Glomerular visceral epithelial cell (primary cell): ENCODE measurements around the gene GAS6.
"Not testable (repeated sequence)": the region's sequence is repeated elsewhere in the genome, so short reads cannot be mapped to it uniquely, and the experiment has no call there.

Experiments used
- DNase-seq: peaks from one replicate; pipeline ENCODE4 v3.0.0-alpha.2; 2016; ENCODE audit errors: extremely low spot score

Gene GAS6

DNA sequence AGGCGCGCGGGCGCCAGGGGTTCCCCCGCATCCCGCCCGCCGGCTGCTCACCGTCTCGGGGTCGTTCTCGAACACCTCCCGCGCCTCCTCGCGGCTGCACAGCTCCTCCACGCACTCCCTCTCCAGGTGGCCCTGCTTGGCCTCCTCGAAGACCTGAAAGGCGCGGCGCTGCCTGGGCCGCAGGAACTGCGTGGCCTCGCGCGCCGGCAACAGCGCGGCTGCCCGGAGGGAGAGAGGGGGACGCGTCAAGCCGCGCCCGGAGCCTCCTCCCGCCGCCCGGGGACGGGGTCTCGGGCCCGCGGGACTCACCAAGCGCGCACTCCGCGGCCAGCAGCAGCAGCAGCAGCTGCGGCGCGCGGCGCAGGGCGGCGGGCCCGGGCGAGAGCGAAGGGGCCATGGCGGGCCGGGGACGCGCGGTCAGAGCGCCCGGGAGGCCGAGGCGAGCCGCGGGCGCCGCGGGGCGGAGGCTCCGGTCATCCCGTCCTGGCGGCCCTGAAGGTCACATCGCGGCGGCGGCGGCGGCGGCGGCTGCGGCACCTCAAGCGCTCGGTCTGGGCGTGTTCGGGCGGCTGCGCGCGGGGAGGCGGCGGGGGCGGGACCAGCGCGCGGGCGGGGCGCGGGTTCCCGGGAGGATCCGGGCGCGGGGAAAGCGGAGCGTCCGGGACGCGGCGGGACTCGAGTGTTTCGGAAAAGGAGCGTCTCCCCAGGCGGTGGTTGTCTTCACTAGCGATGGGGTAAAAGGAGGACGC lies at the start of gene GAS6:
TSS of gene GAS6 (minus strand) at position 553 of the 749 bp plus-strand sequence. CDS start at position 397, 156 bp downstream.
- DNase-seq, result peak; percentile 54

DNA sequence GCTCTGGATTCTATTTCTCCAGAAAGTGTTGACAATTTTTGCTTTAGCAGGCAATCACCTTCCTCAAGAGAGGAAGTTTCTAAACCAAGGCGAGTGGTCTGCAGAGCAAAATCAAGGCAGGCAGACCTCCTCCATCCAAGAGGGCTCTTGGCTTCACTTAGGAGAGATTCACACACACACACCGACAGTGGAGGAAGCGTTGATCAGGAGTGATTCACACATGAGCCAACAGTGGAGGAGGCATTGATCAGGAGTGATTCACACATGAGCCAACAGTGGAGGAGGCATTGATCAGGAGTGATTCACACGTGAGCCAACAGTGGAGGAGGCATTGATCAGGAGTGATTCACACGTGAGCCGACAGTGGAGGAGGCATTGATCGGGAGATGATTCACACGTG lies 49.5 kb upstream of the GAS6 start:
- DNase-seq, result not testable (repeated sequence)

DNA sequence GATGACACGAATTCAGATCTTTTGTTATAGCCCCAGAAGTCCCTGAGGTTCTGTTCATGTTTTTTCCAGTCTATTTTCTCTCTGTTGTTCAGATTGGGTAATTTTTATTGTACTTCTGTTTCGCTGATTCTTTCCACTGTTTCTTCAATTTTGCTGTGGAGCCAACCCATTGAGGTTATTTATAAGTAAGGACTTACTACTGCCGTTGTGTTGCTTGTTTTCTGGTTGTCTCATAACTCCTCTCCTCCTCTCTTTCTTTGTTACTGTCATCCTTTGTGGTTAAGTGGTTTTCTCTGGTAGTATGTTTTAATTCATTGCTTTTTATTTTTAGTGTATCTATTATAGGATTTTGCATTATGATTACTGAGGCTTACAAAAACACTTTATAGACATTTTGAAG lies 48.7 kb upstream of the GAS6 start:
- DNase-seq, result no peak

DNA sequence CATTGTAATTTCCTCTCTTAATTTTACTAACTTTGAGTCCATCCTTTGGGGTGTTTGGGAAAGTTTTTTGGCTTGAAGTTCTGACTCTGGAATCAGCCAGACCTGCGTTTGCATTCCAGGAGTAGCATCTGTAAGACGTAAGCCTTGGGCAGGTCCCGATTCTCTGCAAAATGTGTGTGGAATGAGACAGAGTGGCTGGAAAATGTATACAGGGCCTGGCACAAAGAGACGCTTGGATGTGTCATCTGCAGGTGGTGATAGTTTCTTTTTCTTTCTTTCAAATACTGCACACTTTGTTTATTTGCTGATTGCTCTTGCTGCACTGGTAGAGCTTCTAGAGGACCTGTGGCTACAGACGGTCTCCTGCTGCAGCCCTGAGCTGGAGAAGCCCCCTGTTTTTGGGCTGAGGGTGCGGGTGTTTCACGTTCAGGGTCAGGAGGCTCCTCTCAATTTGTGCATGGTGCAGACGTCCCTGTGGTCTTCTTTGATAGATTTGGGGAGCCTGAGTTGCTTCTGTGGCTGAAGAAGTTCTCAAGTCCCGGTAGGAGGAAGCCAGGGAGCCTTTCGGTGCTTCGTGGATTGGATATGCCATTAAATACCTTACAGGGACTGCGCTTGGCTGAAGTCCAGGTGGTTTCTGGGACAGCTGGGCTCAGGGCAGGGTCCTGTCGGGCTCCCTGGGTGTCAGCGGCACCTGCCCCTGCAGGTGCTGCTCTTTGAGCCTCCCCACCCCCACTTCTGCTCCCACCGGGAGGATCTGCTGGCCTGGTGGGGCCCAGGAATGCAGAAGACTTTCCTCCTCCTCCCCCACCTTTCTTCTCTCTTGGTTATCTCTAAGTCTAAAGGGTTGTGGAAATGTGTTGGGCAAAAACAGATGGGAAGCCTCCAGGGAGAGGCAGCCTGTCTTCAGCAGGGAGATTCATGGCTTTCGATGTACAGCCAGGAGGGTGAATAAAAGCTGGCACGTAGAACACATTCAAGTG lies 44.0 kb upstream of the GAS6 start:
- DNase-seq, result peak; percentile 45

DNA sequence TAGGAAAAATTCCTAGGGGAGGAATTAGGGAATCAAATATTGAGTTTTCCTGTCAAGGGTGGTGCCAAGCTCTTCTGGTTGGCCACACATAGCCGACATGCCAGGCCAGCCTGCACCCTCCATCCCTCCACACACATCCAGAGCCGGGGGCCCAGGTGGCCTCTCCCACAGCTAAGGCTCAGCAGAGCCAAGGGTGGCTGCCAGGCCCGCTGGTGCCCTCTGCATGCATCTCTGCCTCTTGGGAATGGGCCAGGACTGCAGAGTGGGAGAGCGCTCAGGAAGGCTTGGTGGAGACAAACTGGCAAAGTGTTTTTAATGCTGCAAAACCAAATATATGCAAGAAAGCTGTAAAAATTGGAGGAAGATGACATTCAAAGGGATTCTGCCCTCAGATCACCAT lies 42.7 kb upstream of the GAS6 start:
- peak; percentile 65 for DNase-seq

DNA sequence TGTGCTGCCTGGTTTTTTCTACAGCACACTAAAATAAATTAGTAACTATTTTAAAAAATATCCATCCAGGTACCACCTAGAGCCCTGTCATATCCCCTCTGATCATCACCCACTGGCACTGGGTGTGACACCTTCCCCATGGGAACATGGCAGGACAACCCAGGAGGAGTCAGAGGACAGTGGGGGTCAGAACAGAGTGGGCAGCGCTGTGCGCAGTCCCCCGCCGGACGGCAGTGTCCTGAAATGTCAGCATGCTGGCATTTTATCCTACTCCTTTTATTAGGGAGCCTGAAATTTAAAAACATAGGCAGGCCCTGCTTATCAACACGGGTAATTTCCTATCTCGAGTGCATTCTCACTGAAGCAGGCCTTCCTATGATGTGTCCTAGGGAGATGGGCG lies 42.1 kb upstream of the GAS6 start:
- DNase-seq, result no peak

DNA sequence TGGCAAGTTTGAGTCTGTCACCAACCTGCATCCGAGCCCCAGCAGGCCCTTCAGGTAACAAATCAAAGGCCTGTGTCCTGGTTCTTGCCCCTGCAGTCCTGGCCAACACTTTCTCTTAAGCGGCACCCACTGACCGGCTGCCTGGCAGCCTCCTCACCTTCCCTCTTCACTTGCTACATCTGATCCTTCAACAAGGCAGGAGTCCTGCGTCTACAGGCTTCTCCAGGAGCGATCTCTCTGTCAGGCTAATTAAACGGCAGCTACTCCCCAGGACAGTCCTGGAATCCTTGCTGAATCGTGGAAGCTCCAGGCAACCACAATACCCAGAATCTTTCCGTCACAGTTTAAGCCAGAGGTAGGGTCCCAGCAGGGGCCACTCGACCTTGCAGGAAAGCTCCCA lies 41.1 kb upstream of the GAS6 start:
- no peak for DNase-seq

DNA sequence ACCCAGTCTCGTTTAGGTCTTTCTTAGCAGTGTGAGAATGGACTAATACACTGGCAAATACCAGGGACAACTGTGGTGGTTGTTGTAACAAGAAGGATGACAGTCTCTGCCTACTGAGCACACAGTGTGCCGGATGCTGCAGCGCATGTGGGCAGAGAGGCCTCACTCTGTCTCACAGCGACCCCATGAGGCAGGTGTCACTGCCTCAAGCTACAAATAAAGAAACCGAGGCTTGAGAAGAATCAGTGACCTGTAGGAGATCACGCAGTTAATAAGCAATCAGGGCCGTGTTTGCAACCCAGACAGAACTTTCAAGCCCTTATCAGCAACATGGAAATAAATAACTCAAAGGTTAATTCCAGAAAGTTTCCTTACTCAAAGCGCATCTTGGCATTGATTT lies 40.5 kb upstream of the GAS6 start:
- DNase-seq, result peak; percentile 25

DNA sequence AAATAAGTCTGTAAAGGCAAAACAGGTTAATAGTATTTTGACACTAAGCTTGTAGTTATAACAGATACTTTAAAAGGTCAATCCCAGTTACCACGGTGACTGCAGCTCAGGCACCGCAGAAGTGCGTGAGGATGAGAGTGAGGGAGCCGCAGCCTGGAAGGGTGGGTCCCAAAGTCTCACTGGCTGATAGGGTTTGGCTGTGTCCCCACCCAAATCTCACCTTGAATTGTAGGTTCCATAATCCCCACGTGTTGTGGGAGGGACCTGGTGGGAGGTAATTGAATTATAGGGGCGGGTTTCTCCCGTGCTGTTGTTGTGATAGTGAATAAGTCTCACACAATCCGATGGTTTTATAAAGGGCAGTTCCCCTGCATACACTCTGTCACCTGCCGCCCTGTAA lies 40.0 kb upstream of the GAS6 start:
- no peak for DNase-seq

DNA sequence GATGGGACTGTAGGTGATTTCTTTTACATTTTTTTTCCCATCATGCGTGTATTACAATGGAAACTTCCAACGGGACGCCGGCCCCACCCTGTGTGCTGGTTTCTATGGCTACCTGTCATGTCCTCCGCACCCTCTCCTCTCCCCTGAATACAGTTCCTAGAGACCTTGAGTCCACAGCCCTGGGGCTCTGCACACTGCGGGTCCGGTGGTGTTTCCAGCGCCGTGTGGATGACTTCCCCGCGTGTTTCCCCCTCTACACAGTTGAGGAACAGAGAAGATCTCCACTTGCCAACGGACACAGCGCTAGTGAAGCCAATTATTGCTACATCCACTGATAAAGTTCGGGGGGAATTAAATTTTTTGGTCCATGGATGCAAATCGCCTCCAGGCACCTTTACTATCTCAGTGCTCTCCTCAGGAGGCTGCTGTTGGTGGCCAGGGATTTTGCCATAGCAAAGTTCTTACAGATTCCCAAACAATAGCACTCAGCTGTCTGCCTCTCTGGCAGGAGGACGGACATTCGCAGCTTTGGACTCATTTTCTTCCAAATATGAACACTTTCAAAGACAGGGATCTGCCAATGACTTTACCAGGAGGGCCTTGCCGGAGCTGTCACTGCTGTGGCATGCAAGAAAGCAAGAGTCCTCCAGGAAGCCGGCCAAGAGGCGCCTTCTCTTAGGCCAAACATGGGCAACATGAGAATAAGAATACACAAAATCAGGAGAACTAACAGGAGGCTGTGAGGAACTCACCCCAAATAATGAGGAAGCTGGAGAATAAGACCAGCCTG lies 39.3 kb upstream of the GAS6 start:
- DNase-seq, result no peak

DNA sequence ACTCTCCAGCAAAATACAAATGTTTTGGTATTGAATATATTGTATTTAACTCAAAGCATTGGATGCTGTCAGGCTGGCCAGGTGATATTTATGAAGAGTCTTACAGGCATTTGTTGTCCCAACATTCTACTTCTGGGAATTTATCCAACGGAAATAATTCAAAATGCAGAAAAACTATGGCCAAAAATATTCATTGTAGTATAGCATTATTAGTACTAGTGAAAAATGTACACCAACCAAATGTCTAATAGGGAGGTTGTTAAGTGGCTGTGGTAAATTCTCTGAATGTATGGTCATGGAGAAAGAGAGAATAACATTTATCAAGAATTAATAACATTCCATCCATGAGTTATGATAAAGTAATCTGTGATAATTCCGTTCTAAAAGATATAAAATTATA lies 38.6 kb upstream of the GAS6 start:
- DNase-seq, result no peak

DNA sequence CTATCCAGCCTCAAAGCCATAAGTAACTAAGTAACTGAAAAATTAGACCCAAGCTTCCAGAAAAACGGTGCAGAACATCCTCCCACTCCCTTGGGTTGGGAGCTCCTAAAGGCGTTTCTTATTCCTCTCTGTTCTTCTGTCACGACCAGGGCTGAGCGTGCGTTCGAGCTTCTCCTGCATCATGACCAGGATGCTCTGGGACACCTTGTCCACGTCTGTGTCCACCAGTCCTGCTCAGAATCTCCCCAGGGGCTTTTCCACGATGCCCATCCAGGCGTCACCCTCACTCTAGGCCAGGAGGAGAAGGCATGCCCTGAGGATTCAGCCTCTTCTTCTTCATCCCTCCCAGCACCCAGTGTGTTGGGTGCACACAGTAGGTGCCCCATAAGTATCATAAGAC lies 37.8 kb upstream of the GAS6 start:
- DNase-seq, result no peak

DNA sequence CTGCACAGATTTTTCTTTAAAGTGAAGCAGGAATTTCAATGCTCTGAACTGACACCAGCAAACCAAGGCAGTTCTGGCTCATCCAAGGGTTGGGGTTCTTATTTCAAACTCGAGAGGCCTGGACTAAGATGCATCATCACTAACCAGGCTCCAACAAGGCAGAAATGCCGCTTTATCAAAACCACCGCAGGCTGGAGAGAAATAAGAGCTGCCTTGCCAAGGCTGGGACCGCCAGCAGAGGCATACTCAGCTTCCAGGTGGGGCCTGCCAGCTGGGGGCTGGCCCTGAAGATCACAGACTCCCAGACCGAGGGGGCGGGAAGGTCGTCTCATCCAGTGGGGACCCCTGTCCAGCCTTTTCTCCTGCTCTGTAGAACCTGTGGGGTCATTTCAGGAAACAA lies 37.4 kb upstream of the GAS6 start:
- DNase-seq, result no peak

DNA sequence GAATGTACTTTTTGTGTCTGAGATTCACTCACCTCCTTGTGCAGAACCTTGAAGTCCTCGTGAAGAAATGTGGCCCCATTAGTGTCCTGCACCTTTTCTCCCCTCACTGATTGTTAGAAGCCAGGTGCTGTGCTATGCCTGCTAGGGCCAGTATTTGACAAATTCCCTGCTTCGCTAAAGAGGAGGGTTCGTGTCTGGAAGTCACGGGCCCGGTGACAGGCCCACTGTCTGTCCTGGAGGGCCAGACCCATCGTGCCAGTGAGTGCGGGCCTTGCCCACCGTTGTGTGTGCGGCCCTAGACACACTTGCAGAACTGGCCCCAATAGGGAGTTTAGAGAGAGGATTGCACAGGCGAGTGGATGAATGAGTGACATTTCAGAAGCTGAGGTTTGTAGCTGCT lies 36.8 kb upstream of the GAS6 start:
- no peak for DNase-seq

DNA sequence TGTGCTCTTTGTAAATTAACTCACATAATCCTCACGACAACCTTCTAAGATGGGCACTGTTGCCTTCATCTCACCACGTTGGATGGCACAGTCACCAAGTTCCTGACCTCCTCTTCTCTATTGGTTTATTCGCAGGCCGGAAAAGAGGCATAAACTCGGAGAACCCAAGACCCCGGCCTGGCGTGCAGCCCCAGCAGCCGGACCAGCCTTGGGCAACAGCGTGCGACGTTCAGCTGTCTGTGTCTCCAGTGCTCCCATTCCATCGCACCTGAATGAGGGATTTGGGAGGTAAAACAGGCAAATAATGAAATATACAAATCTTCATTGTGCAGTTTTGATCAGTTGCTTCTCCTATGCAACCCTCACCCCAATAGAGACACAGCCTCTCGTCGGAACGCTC lies 34.5 kb upstream of the GAS6 start:
- DNase-seq, result no peak

DNA sequence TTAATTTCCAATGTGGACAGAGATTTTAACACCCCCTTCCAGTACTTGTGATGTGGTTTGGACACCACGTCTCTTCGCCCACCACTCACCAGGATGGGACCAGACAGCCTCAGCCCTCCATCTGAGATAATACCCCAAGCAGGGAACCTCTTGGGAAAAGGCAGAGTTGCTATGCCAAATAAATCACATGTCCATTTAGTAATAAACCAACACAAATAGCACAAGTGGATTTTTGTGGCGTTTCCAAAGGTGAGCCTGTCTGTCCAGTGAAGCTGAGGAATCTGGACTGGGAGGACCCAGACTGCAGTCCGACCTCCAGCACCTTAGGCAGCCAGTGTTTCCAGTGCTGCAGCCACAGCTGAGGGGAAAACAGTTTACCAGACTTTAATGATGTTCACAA lies 34.1 kb upstream of the GAS6 start:
- peak; percentile 61 for DNase-seq

DNA sequence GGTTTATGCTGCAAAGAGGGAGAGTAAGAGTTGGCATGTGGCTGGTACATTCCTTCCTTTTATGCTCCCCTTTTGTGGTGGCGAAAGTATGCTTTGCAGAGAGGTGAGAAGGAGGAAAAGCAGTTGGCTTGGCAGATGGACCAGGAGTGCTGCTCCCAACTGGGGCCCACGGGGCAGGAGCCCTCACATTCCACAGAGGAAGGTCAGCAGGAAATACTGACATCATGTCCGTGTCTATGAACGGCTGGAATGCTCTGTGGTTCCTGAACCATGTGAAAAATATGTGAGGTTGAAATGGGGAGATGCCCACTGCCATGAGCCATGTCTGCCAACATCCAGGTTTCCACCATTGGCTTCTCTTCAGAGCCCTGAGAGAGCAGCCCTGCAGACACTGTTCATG lies 33.3 kb upstream of the GAS6 start:
- DNase-seq, result peak; percentile 99

DNA sequence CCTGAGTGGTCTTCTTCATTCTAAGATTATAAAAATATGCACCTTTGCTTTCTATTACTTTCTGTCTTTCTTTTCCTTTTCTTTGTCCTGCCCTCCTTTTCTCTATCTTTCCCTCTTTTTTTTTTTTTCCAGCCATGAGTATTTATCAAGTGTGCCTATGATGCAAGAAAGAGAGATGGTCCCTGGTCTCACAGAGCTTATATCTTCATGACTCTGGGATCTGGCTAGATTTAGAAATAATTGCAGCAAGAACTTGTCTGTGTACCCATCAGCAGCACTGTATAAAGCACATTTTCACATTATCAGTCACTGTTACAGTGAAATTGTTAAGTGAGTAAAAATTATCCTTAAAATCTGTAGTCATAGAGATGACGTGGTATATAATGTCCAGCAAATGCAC lies 31.6 kb upstream of the GAS6 start:
- no peak for DNase-seq

DNA sequence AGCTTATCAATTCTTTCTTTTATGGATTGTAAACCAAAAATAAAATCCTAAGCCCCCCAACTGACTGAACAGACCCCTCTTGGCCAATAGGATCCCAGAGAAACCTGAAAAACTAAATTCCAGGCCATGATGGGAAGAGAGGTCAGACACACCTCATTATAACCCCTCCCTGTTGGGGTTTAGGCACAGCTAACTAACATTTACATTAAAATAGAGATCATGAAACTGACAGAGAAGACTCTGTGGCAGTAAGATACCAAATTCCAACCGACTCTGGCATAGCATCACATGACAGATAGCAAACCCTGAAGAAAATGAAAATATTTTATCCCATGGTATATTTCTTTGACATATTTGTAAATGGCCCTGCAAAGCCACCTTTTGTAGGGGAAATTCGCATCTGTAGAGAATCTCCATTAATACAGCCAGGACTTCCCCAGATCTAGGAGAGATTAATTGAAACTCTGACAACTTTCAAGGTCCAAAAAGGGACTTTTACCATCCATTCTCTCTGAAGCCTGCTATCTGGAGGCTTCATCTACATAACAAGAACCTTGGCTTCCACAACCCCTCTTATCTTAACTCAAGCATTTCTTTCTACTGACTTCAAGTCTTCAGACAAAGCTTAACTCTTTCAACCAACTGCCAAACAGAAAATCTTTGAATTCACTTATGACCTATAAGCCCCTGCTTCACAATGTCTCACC lies 27.1 kb upstream of the GAS6 start:
- no peak for DNase-seq

DNA sequence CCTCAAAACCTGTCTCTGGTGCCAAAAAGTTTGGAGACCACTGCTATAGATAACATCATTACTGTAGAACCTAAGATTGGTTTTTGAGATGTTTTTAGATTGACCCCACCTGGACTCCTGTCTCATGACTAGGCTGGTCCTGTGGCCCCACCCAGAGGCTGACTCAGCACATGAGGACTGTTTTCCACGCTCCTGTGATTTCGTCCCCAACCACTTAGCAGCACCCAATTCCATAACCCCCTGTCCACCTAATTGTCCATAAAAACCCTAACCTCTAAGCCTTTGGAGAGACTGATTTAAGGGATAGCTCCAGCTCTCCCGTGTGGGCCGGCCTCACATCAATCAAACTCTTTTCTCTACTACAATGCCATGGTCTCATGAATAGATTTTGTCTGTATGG lies 25.6 kb upstream of the GAS6 start:
- peak; percentile 21 for DNase-seq

DNA sequence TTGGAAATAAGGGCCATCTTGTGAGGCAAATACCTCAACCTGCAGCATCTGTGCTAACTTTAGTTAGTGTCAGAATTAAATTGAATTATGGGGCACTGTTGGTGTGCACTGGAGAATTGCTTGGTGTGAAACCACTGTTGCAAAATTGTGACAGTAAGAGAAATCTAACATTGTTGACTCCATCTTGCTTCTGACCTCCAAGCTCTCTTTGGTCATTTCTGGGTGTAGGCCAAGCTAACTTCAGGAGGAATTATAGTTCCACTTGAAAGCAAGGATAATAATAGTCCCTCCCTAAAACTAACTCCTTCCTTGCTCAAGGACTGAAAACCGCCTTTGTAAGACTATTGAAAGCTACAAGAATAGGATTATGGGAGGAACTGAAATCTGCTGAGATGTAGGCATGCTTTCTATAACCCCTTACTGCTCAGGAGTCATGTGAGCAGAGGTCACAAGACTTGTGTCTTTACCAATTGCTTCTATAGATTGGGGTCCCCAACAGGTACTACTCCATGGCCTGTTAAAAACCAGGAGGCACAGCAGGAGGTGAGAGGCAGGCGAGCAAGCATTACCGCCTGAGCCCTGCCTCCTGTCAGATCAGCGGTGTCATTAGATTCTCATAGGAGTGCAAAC lies 24.9 kb upstream of the GAS6 start:
- no peak for DNase-seq
